Measurements from ENCODE around the gene ARL3. TPM values are rescaled to one million over a fixed set of nuclear protein-coding genes. Genes with fewer than 3 reads are reported as not detected.
A peak's percentile ranks its signal among the peaks of the same experiment; 100 is the strongest.

The ARL3 gene
- total RNA-seq, 4 donors from 2014 or later, result 1.4 to 9.1 (median 2.4) TPM

DNA sequence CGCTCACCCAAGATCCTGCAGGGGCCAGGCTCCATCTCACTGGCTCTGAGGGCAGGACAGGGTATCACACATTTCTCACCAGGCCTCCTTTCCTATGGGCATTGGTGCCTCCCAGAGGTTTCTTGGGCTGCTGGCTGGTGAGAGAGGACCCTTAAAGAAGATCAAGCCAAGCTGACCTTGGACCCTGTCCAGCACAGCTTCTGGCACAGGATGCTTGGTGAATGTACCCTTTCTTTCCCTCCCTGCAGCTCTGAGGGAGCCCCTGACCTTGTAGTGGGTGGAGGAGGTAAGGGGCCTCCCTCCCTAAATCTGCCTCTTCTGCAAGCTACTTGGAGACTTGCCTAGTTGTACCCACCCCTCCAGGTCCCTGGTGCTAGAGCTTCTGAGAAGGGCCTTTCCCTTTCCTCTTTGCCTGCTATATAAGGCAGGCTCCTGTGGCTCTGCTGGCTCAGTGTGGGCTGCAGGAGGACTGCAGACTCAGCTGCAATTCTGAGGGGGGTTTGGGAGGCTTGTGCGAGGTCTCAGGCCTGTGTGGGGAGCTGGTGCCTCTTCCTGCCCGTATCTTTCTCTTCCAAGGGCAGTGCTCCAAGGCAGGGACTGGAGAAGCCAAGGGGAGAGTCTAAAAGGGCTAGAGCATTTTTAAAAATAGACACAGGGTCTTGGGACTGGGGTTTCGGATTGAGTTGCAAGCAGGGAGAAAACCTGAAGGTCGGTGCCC is 81.6 kb downstream of the ARL3 start:
- DNase-seq, result no peak
- H3K36me3 ChIP-seq, result peaks cover 0 to 8% (median 0%) of the 10 kb centered on the region in 3 donors
- H3K27me3 ChIP-seq, result no peaks in the 10 kb centered on the region
- peak overlapping the region; percentile 6 to 59 (median 38) for H3K27ac ChIP-seq
- peaks cover 0 to 31% (median 4%) of the 10 kb centered on the region in 4 donors for H3K4me1 ChIP-seq
- no peak overlapping the region for H3K4me3 ChIP-seq
- TF ChIP-seq, protein P1, sequence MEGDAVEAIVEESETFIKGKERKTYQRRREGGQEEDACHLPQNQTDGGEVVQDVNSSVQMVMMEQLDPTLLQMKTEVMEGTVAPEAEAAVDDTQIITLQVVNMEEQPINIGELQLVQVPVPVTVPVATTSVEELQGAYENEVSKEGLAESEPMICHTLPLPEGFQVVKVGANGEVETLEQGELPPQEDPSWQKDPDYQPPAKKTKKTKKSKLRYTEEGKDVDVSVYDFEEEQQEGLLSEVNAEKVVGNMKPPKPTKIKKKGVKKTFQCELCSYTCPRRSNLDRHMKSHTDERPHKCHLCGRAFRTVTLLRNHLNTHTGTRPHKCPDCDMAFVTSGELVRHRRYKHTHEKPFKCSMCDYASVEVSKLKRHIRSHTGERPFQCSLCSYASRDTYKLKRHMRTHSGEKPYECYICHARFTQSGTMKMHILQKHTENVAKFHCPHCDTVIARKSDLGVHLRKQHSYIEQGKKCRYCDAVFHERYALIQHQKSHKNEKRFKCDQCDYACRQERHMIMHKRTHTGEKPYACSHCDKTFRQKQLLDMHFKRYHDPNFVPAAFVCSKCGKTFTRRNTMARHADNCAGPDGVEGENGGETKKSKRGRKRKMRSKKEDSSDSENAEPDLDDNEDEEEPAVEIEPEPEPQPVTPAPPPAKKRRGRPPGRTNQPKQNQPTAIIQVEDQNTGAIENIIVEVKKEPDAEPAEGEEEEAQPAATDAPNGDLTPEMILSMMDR (IDR thresholded peaks at IDR 0.05), result no peak
- no peaks in the 10 kb centered on the region for H3K9me3 ChIP-seq

- no peak overlapping the region for H3K4me3 ChIP-seq
- no peak for DNase-seq
- peaks cover 0 to 12% (median 0%) of the 10 kb centered on the region in 3 donors for H3K36me3 ChIP-seq
- no peaks in the 10 kb centered on the region for H3K27me3 ChIP-seq
- peak overlapping the region in 2 of 4 donors; percentile 19 to 49 for H3K27ac ChIP-seq
- peaks cover 0 to 39% (median 4%) of the 10 kb centered on the region in 4 donors for H3K4me1 ChIP-seq
- no peaks in the 10 kb centered on the region for H3K9me3 ChIP-seq
- TF ChIP-seq POLR2A (IDR thresholded peaks at IDR 0.05), result no peak
- TF ChIP-seq, protein P1 (IDR thresholded peaks at IDR 0.05), result no peak
These were observed 82.4 kb downstream of the ARL3 start for GRCh38 chr10:102631525-102632393.

GRCh38 chr10:102630663-102631062 is 83.5 kb downstream of the ARL3 start:
- DNase-seq, result no peak
- H3K4me3 ChIP-seq, result no peak overlapping the region
- no peak for TF ChIP-seq POLR2A (IDR thresholded peaks at IDR 0.05)
- TF ChIP-seq, protein P1 (IDR thresholded peaks at IDR 0.05), result no peak
- H3K36me3 ChIP-seq, result peaks cover 0 to 12% (median 0%) of the 10 kb centered on the region in 3 donors
- no peaks in the 10 kb centered on the region for H3K9me3 ChIP-seq
- H3K27ac ChIP-seq, result no peak overlapping the region
- no peaks in the 10 kb centered on the region for H3K27me3 ChIP-seq
- H3K4me1 ChIP-seq, result peaks cover 0 to 43% (median 3%) of the 10 kb centered on the region in 4 donors

DNA sequence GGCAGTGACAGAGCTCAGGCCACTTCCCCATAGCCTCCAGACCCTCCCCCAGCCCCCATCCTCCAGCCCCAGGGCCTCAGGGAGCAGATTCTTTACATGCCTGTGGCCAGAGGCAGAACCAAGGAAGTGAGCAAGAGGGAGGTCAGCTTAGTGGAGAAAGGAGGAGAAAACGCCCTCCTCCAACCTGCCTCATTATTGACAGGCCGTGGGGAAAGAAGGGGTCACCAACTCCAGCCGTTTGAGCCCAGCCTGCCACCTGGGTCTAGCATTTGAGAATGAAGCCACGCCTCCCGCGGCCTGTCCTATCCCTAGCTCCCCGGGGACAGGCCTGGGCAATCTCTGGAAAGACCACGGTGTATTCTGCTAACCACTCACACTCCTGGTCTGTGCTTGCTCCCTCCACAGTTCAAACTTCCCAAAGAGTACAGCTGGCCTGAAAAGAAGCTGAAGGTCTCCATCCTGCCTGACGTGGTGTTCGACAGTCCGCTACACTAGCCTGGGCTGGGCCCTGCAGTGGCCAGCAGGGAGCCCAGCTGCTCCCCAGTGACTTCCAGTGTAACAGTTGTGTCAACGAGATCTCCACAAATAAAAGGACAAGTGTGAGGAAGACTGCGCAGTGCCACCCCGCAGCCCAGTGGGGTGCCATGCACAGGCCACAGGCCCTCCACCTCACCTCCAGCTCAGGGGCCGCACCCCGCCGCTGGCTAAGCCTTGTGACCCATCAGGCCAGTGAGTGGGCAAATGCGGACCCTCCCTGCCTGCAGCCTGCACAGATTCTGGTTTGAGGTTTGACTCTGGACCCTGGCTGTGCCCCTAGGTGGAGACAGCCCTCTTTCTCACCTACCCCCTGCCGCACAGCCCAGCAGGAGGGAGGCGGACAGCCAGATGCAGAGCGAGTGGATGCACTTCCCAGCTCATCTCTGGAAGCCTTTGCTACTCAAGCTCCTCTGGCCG is 84.3 kb downstream of the ARL3 start:
- DNase-seq, result no peak
- H3K4me1 ChIP-seq, result peaks cover 0 to 43% (median 0%) of the 10 kb centered on the region in 4 donors
- no peaks in the 10 kb centered on the region for H3K9me3 ChIP-seq
- peak overlapping the region in 3 of 4 donors; percentile 46 to 85 (median 49) for H3K27ac ChIP-seq
- TF ChIP-seq, protein P1 (IDR thresholded peaks at IDR 0.05), result no peak
- TF ChIP-seq POLR2A (IDR thresholded peaks at IDR 0.05), result no peak
- no peaks in the 10 kb centered on the region for H3K27me3 ChIP-seq
- no peak overlapping the region for H3K4me3 ChIP-seq
- peaks cover 0 to 12% (median 0%) of the 10 kb centered on the region in 3 donors for H3K36me3 ChIP-seq

DNA sequence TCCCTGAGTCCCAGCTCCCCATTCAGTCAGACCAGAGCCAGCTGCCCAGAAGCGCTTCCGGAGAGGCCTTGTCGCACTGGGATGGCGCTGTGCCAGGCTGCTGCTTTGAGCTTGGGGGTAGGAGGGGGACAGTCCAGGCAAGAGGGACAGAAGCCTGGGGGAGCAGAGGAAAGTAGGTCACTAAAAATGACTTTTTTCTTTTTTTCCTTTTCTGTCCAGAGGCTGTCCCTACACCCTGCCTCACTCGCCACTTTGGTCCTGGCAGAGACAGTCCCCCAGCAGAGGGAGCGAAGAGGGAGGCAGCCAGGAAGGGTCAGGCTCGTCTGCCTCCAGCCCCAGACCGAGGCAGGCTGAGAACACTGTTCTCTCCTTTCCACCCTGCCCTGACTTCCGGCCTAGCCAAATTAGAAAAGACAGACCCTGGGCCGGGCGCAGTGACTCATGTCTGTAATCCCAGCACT is 85.7 kb downstream of the ARL3 start:
- no peak for TF ChIP-seq POLR2A (IDR thresholded peaks at IDR 0.05)
- TF ChIP-seq, protein P1 (IDR thresholded peaks at IDR 0.05), result no peak
- Histone ChIP-seq H3K27me3 (no peaks in the 10 kb centered on the region), H3K4me3 (no peak overlapping the region), H3K9me3 (no peaks in the 10 kb centered on the region), H3K4me1 (peaks cover 0 to 35% (median 0%) of the 10 kb centered on the region in 4 donors), H3K27ac (peak overlapping the region; percentile 50 to 85 (median 65)), H3K36me3 (peaks cover 0 to 12% (median 0%) of the 10 kb centered on the region in 3 donors)
- DNase-seq, result no peak

All from Peyer's patch (tissue), 4 donors.